HG02884 (cell line): Measurements from ENCODE around the gene CDKN2D.
"Not testable (repeated sequence)": the region's sequence is repeated elsewhere in the genome, so short reads cannot be mapped to it uniquely, and the experiment has no call there.

Source experiments
- ATAC-seq: cut with Tn5 transposase; IDR thresholded peaks from one replicate; pipeline ENCODE4 v1.9.1; 2021; ENCODE audit warnings: mild to moderate bottlenecking, moderate library complexity; ENCODE audit not compliant: unreplicated experiment

The CDKN2D gene

DNA sequence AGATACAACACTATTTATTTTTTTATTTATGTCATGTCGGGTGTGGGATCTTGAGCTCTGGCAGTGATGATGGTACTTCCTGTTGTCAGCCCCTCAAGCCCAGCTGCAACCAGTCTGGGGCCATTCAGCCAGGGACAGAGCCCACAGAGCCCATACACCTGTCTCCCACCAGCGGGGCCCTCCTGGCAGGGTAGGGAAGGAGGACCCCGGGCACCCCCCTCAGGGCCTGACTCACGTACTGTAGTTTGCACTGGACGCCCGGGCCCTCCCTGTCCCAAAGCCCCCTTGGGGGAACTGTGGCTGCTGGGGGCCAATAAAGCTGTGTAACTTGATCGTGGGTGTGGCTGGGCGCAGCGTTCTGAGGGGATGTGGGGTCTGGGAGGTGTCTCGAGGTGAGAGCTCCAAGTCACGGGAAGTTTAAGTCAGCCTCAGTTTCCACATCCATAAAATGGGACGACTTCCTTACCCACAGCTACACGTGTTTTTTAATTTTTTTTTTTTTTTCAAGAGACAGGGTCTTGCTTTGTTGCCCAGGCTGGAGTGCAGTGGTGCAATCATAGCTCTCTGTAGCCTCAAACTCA is 15.6 kb downstream of the CDKN2D start:
- ATAC-seq: no peak

DNA sequence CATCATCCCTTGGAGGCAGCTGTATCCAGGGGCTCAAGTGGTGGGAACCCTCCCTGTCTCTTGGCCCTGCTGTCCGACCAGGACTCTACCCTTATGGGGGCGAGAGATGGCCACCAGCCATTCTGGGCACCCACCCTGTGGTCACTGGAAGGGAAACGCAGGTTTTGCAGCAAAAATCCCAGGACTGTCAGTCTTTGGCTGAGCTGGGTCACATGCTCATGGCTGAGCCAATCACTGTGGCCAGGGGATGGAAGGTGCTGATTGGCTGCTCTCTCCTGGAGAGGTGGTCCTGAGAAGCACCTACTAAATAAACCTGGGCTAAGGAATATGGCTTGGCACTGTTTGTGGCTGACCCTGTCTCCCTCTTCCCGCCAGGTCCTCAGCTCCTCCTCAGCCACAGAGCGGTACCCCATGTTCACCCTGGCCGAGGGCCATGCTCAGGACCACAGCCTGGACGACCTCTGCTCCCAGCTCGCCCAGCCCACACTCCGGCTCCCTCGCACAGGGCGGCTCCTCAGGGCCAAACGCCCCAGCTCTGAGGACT is 16.2 kb downstream of the CDKN2D start:
- no peak for ATAC-seq

GRCh38 chr19:10551698-10552301 is 17.0 kb downstream of the CDKN2D start:
- ATAC-seq: no peak

GRCh38 chr19:10551006-10551405 is 17.8 kb downstream of the CDKN2D start:
- not testable (repeated sequence) for ATAC-seq

DNA sequence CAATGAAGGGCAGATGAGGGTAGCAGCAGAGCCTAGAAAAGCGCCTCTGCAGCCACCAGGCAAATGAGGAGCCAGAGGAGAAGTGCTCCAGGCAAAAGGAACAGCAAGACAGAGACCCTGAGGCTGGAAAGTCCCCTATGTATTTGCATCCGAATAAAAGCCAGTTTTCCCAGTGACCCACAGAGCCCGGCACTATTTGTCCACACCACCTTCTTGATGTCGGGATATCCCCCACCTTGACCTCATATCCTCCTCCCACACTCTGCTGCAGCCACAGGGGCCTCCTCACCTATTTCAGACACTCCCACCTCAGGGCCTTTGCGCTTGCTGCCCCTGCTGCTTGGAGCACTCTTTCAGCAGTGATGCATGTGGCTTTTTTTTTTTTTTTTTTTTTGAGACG is 18.4 kb downstream of the CDKN2D start:
- ATAC-seq: no peak

- no peak for ATAC-seq
Measured at GRCh38 chr19:10549733-10550132, 19.0 kb downstream of the CDKN2D start.

DNA sequence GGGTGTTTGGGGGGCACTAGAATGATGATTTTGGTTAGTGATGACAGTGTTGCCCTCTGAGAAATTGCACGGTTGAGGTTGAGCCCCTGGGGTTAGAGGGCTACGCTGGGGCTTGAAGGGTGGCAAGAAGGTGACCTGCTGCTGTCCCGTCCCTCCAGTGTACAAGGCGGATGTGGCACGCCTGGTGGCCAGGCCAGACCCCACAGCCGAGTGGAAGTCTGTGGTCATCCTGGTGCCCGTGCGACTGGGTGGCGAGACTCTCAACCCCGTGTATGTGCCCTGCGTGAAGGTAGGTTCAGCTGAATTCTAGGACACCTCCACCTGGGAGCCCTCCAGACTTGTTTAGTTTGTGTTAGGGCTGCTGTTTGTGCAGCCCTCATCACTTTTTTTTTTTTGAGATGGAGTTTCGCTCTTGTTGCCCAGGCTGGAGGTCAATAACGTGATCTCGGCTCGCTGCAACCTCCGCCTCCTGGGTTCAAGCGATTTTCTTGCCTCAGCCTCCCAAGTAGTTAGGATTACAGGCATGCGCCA is 20.0 kb downstream of the CDKN2D start:
- ATAC-seq: no peak

GRCh38 chr19:10546817-10547216 is 22.0 kb downstream of the CDKN2D start:
- no peak for ATAC-seq

DNA sequence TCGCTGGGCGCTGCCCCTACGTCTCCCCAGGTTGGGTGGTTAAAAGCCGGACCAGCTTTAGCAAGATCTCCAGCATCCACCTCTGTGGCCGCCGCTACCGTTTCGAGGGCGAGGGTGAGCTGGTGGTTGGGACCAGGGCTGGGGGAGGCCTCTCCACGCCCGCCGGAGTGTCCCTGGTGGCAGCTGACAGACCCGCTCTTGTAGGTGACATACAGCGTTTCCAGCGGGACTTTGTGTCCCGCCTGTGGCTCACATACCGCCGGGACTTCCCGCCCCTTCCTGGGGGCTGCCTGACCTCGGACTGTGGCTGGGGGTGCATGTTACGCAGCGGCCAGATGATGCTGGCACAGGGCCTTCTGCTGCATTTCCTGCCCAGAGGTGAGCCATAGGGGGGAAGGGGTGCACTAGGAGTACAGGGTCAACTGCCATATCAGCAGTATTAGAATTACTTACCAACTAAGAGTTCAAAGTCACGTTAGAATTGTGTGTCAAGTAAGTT is 24.0 kb downstream of the CDKN2D start:
- no peak for ATAC-seq

GRCh38 chr19:10544242-10544752 is 24.5 kb downstream of the CDKN2D start:
- ATAC-seq: no peak

- no peak for ATAC-seq
Measured at GRCh38 chr19:10543420-10544241, 25.1 kb downstream of the CDKN2D start, which contains the start of gene ATG4D. ATG4D (plus strand) TSS chr19:10543904; CDS start chr19:10544091, 187 bp downstream.

DNA sequence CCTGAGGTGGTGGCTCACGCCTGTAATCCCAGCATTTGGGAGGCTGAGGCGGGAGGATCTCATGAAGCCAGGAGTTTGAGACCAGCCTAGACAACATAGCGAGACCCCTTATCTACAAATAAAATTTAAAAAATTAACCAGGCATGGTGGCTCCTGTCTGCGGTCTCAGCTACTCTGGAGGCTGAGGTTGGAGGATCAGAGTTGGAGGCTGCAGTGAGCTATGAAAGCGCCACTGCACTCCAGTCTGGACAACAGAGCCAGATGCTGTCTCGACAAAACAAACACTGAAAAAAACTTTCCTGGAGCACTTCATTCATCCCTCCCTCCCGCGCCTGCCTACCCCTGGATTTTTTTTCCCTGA is 25.7 kb downstream of the CDKN2D start:
- no peak for ATAC-seq

DNA sequence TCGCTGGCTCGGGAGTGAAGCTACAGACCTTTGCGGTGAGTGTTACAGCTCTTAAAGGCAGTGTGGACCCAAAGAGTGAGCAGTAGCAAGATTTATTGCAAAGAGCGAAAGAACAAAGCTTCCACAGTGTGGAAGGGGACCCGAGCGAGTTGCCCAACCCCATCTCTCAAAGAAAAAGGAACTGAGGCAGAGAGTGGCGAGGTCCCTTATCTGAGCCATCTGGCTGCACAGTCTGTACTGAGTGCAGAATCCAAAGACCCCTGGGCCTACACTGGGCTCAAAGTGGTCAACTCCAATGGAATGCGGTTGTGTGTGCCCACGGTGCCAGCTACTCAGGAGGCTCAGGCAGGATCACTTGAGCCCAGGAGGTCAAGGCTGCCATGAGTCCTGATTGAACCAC is 29.8 kb downstream of the CDKN2D start:
- not testable (repeated sequence) for ATAC-seq

DNA sequence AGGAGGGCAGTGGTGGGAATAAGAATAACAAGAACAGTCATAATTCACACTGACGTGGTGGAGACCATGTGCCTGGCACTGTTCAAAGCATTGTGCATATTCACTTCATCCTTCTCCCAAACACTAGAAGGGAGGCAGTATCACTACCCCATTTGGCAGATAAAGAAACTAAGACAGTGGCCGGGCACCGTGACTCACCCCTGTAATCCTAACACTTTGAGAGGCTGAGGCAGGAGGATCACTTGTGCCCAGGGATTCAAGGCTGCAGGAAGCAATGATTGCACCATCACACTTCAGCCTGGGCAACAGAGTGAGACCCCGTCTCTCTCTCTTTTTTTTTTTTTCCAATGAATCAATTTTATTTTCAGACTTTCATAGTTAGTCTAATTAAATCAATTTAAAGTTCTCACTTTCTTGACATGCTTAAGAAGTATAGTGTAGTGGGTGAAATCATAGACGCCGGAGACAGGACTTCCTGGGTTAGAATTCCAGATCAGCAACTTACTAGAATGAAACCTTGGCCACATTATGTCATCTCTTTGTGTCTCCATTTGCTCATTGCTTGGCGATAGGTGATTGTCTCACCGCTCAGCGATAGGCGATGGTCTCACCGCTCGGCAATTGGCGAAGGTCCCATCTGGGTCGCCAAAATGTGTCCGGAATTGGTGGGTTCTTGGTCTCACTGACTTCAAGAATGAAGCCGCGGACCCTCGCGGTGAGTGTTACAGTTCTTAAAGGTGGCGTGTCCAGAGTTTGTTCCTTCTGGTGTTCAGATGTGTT is 30.4 kb downstream of the CDKN2D start:
- ATAC-seq: no peak

GRCh38 chr19:10537668-10538067 is 31.1 kb downstream of the CDKN2D start:
- ATAC-seq: no peak

GRCh38 chr19:10535613-10536012 is 33.2 kb downstream of the CDKN2D start:
- no peak for ATAC-seq

GRCh38 chr19:10533646-10534386 is 35.0 kb downstream of the CDKN2D start:
- no peak for ATAC-seq

- ATAC-seq: no peak
Measured at GRCh38 chr19:10532457-10532856, 36.3 kb downstream of the CDKN2D start.

- not testable (repeated sequence) for ATAC-seq
Measured at GRCh38 chr19:10526887-10527286, 41.9 kb downstream of the CDKN2D start.

- ATAC-seq: no peak
Measured at GRCh38 chr19:10525636-10526035, 43.1 kb downstream of the CDKN2D start.
